Endothelial cell of umbilical vein (primary cell): ENCODE results near the gene ATP2A2. TPM values are rescaled to one million over a fixed set of nuclear protein-coding genes. Genes with fewer than 3 reads are reported as not detected.
A peak's percentile ranks its signal among the peaks of the same experiment; 100 is the strongest.

ENCODE experiments used
- BruUV-seq: library from RNA; stranded (reverse); fragments of 400-500 nt; replicated peaks from 2 replicates; lab custom pipeline; 2021; lab: Mats Ljungman, UMichigan
- CTCF ChIA-PET: fragments of 300-600, 350-600 bp; sonication (Branson Sonifier 250); formaldehyde crosslinking; loops from one replicate; lab custom pipeline; 2021; ENCODE audit warnings: antibody characterized with exemption, inconsistent platforms; lab: Charles Lee
- POLR2A ChIA-PET: fragments of 300-600, 350-600 bp; sonication (Branson Sonifier 250); formaldehyde crosslinking; loops from one replicate; lab custom pipeline; 2021; ENCODE audit warnings: antibody characterized with exemption, inconsistent platforms; lab: Charles Lee
- DNase-seq: peaks from one replicate; pipeline ENCODE4 v3.0.0-alpha.2; 2011; ENCODE audit warnings: low read depth, low spot score
- FAIRE-seq: peaks from 2 replicates; lab custom pipeline; 2011; peaks lifted over from hg19 to GRCh38; lab: Jason Lieb, UNC
- H2AFZ ChIP-seq: 2 replicates; pipeline ENCODE4 v1.6.0; 2012; ENCODE audit warnings: low read depth, low read length, control low read depth, inconsistent platforms
- H3K27ac ChIP-seq: 2 replicates; pipeline ENCODE4 v1.5.1; 2011; ENCODE audit warnings: low read depth, mild to moderate bottlenecking, control low read depth, low read length, moderate library complexity; ENCODE audit not compliant: insufficient read depth
- H3K27me3 ChIP-seq, 2 experiments: 2 replicates each; pipeline versions ENCODE4 v1.6.0 to v1.6.1; 2011; ENCODE audit warnings: low read length in 2 of 2, mixed read lengths in 1 of 2; ENCODE audit not compliant: control insufficient read depth in 2 of 2, insufficient read depth in 2 of 2
- H3K36me3 ChIP-seq, 2 experiments: 2 replicates in 1 of 2; 3 replicates in 1 of 2; pipeline ENCODE4 v1.5.1; 2011; ENCODE audit warnings: low read length in 2 of 2, mild to moderate bottlenecking in 1 of 2, moderate library complexity in 1 of 2; ENCODE audit not compliant: control insufficient read depth in 2 of 2, insufficient read depth in 2 of 2; ENCODE audit errors: extremely low read depth in 1 of 2
- H3K4me1 ChIP-seq: 3 replicates; pipeline ENCODE4 v1.5.1; 2011; ENCODE audit warnings: mild to moderate bottlenecking, low read length; ENCODE audit not compliant: control insufficient read depth, insufficient read depth; ENCODE audit errors: extremely low read depth
- H3K4me2 ChIP-seq: 2 replicates; pipeline ENCODE4 v1.6.1; 2011; ENCODE audit warnings: low read length, control low read depth, mixed read lengths; ENCODE audit not compliant: insufficient read depth
- H3K4me3 ChIP-seq, 3 experiments: fragments of 200-600 bp in 1 of 3; sonication (generic), shearing (Covaris generic) in 1 of 3; replicated peaks in 1 of 3; 2 replicates each; pipeline ENCODE4 v1.5.1; 2011 to 2016; ENCODE audit warnings: control low read depth in 3 of 3, low read length in 3 of 3, mild to moderate bottlenecking in 2 of 3, inconsistent platforms in 1 of 3, low read depth in 1 of 3, moderate library complexity in 1 of 3; ENCODE audit not compliant: insufficient read depth in 1 of 3
- H3K79me2 ChIP-seq: 2 replicates; pipeline ENCODE4 v1.6.0; 2012; ENCODE audit warnings: low read length, inconsistent platforms; ENCODE audit not compliant: control insufficient read depth, insufficient read depth
- H3K9ac ChIP-seq: replicated peaks from 2 replicates; pipeline ENCODE3; 2011; ENCODE audit warnings: low read length, control low read depth; ENCODE audit not compliant: insufficient read depth; ENCODE audit errors: extremely low read depth
- H3K9me1 ChIP-seq: replicated peaks from 3 replicates; pipeline ENCODE4 v1.6.0; 2011; ENCODE audit warnings: mild to moderate bottlenecking, low read length; ENCODE audit not compliant: control insufficient read depth, insufficient read depth; ENCODE audit errors: extremely low read depth
- H3K9me3 ChIP-seq: replicated peaks from 2 replicates; pipeline ENCODE4 v1.5.1; 2012; ENCODE audit warnings: low read length, inconsistent platforms; ENCODE audit not compliant: control insufficient read depth, insufficient read depth
- H4K20me1 ChIP-seq: replicated peaks from 2 replicates; pipeline ENCODE3; 2011; ENCODE audit warnings: mild to moderate bottlenecking, low read length; ENCODE audit not compliant: control insufficient read depth, insufficient read depth; ENCODE audit errors: extremely low read depth
- EZH2 ChIP-seq: IDR thresholded peaks from 2 replicates; pipeline ENCODE4 v1.6.1; 2012; ENCODE audit warnings: borderline replicate concordance, low read depth, mild to moderate bottlenecking, moderate library complexity, low read length, inconsistent platforms; ENCODE audit not compliant: severe bottlenecking
- FOS ChIP-seq: IDR thresholded peaks from 2 replicates; pipeline ENCODE4 v1.6.1; 2011; ENCODE audit warnings: mild to moderate bottlenecking, low read length, moderate library complexity, borderline replicate concordance; ENCODE audit not compliant: insufficient read depth
- GATA2 ChIP-seq: IDR thresholded peaks from 2 replicates; pipeline ENCODE4 v1.7.0; 2011; ENCODE audit warnings: low read depth, mild to moderate bottlenecking, moderate library complexity, mixed read lengths, low read length; ENCODE audit not compliant: insufficient read length, insufficient read depth
- JUN ChIP-seq: IDR thresholded peaks from 2 replicates; pipeline ENCODE4 v1.6.1; 2011; ENCODE audit warnings: borderline replicate concordance, low read depth; ENCODE audit not compliant: insufficient read length, insufficient read depth
- MYC ChIP-seq: IDR thresholded peaks from one replicate; pipeline ENCODE4 v1.6.1; 2011; ENCODE audit warnings: mild to moderate bottlenecking, low read depth, low read length
- POLR2A ChIP-seq: IDR thresholded peaks from 2 replicates; pipeline ENCODE4 v1.6.1; 2012; ENCODE audit warnings: low read depth, mild to moderate bottlenecking, control low read depth, low read length
- POLR2AphosphoS5 ChIP-seq: IDR thresholded peaks from 2 replicates; pipeline ENCODE4 v1.6.1; 2012; ENCODE audit warnings: low read depth, mild to moderate bottlenecking, control low read depth, low read length, moderate library complexity; ENCODE audit not compliant: insufficient read depth
- dilution Hi-C: fragments of 300-500 bp; cut with MboI; formaldehyde crosslinking; loops from one replicate; pipeline ENCODE4 v1.15.0; 2019; ENCODE audit warnings: low sequenced_read_pairs; ENCODE audit not compliant: extremely low pct_ligation_motif_present
- intact Hi-C: fragments of 100-400 bp; cut with micrococcal nuclease; formaldehyde crosslinking; loops from one replicate; pipeline ENCODE4 v1.10.0; 2022
- polyA plus RNA-seq, 4 experiments: library from polyadenylated mRNA; depleted of rRNA in 3 of 4; stranded (reverse) in 3 of 4; unstranded in 1 of 4; fragments of >200 nt; gene quantifications; 2 replicates each; pipeline versions ENCODE4 v1.2.1 to v1.2.3, GENCODE V29; 2011 to 2012; ENCODE audit warnings: missing spikeins in 1 of 4
- total RNA-seq: library from RNA; stranded (reverse); gene quantifications from 2 replicates; pipeline ENCODE4 v1.2.3, GENCODE V29; 2021
- TF ChIP-seq, protein P1 (sequence below): IDR thresholded peaks from 2 replicates; pipeline ENCODE4 v1.6.1; 2011; ENCODE audit not compliant: insufficient read depth, insufficient read length
- TF ChIP-seq, protein P2 (sequence below), 2 donors: IDR thresholded peaks; 1 replicate in 1 of 2; 2 replicates in 1 of 2; pipeline ENCODE4 v1.5.1; 2011; ENCODE audit warnings: low read length in 2 of 2, mild to moderate bottlenecking in 2 of 2, moderate library complexity in 2 of 2, control low read depth in 1 of 2, inconsistent platforms in 1 of 2, low read depth in 1 of 2; ENCODE audit not compliant: insufficient read depth in 1 of 2; ENCODE audit errors: extremely low read depth in 1 of 2

ATP2A2 gene
- total and polyA plus RNA-seq, 2 donors (not counting 3 experiments of a cell fraction or from before 2014, with no cell fraction given), result 102 to 239 TPM

DNA sequence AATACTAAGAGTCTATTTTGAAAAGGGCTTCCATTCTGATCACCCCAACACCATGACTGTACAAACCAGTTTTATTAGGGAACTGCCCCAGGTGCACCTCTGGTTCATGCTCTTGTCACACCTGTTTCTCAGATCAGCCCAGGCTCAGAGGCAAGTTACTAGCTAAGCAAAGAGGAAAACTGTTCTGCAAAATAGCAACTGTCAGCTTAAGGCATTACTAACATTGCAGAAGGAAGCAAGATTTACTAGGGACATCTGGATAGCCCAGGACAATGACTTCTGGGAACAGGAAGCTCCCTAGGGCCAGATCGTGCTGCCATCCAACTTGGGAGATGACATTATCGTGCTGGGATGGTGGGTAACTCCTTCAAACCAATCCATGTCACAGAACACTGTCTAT, 92.4 kb downstream of the ATP2A2 start:
- dilution Hi-C loops, result no loop called here
- Histone ChIP-seq H3K9ac (no peak overlapping the region), H3K9me3 (no peaks in the 10 kb centered on the region), H3K4me2 (no peak overlapping the region), H4K20me1 (no peaks in the 10 kb centered on the region), H3K4me1 (no peaks in the 10 kb centered on the region), H2AFZ (no peak overlapping the region), H3K79me2 (no peaks in the 10 kb centered on the region), H3K27ac (no peak overlapping the region), H3K9me1 (no peaks in the 10 kb centered on the region), H3K4me3 (no peak overlapping the region), H3K27me3 (no peaks in the 10 kb centered on the region), H3K36me3 (peaks cover 32 to 42% of the 10 kb centered on the region in 2 experiments)
- POLR2A ChIA-PET, result interaction anchor here (1.3 kb wide), 1 partner anchor 19 kb away, joined by 3 read pairs; no protein-coding TSS in a partner anchor
- CTCF ChIA-PET, result interaction anchor here (1.3 to 2.2 kb wide), 3 partner anchors 9 to 58 kb away, joined by 4 to 7 read pairs (median 5); no protein-coding TSS in a partner anchor
- TSS peak; percentile 18 for BruUV-seq
- no peak for DNase-seq
- no peak for TF ChIP-seq EZH2
- TF ChIP-seq FOS, result no peak
- TF ChIP-seq, protein P1, sequence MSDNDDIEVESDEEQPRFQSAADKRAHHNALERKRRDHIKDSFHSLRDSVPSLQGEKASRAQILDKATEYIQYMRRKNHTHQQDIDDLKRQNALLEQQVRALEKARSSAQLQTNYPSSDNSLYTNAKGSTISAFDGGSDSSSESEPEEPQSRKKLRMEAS, result no peak
- no peak for TF ChIP-seq GATA2
- TF ChIP-seq, protein P2, sequence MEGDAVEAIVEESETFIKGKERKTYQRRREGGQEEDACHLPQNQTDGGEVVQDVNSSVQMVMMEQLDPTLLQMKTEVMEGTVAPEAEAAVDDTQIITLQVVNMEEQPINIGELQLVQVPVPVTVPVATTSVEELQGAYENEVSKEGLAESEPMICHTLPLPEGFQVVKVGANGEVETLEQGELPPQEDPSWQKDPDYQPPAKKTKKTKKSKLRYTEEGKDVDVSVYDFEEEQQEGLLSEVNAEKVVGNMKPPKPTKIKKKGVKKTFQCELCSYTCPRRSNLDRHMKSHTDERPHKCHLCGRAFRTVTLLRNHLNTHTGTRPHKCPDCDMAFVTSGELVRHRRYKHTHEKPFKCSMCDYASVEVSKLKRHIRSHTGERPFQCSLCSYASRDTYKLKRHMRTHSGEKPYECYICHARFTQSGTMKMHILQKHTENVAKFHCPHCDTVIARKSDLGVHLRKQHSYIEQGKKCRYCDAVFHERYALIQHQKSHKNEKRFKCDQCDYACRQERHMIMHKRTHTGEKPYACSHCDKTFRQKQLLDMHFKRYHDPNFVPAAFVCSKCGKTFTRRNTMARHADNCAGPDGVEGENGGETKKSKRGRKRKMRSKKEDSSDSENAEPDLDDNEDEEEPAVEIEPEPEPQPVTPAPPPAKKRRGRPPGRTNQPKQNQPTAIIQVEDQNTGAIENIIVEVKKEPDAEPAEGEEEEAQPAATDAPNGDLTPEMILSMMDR (IDR thresholded peaks at IDR 0.05; ENCODE audit: extremely low read depth in 1 of 2, insufficient read depth in 1 of 2, low read depth in 1 of 2, low read length in 2 of 2), result no peak
- no peak for TF ChIP-seq POLR2A
- TF ChIP-seq JUN, result no peak
- no peak for TF ChIP-seq MYC
- no peak for TF ChIP-seq POLR2AphosphoS5
- no peak for FAIRE-seq
- intact Hi-C loops, result no loop called here
